ENCODE results near the gene DHX16.
"Not testable (repeated sequence)": the region's sequence is repeated elsewhere in the genome, so short reads cannot be mapped to it uniquely, and the experiment has no call there.

DHX16 gene

DNA sequence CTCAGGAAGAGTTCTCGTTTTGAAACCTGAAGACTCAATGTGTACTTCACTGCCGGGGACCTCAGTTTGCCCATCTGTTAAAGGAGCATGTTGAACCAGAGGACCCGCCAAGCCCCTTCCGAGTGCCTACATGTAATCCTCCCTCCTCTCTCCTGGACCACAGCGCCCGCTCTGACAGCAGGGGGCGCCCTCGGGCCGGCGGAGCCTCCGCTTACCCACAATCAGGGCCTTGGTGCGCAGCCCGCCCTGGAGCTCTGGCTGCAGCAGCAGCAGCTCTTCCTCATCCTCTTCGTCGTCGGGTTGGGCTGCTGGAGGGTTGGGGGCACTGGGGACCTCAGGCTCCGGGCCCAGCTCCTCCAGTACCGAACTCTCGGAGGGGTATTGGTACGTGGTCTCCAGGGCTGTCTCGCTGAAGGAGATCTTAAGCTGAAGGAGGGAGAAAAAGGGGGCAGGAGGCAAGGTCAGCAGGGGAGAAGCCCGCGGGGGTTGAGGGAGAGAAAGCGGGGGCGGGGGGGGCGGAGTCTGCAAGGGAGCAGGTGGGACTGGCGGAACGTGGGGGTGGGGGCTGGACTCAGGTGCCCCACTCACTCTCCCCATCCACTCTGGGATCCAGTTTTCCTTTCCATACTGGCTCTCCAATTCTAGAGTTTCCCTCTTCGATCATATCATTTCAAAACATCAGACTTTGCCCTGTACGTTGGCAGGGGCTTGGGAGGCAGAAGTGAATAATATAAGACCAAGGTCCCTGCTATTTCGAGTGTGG, 6.3 kb upstream of the DHX16 start:
- DNase-seq = no peak

DNA sequence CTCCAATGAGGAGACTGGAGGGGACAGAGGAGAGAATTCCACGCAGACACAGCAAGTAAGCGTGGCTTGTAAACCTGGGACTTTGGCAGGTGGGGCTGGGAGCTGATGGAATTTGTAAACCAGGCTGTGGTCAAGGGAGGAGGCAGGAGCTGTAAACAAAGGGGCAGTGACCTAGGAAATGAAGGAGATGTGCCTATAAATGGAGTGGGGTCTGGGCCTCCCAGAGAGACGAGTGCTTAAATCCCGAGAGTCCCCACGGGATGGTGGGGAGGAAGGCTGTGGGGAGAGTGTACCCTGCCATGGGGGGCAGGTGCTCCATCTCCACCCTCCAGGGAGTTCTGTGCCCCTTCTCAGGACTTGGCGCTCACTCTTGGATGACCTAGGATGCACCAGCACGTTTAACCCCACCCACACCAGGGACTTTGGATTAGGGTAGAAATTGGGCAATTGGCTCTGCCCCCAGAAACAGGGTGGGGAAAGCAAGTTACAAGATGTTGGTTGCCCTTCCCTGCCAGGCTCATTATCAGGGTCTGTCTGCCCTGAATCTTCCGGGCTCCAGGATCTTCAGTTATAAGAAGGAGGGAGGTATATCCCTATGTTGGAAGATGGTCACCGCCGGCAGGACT, 4.0 kb upstream of the DHX16 start:
- no peak for DNase-seq

DNA sequence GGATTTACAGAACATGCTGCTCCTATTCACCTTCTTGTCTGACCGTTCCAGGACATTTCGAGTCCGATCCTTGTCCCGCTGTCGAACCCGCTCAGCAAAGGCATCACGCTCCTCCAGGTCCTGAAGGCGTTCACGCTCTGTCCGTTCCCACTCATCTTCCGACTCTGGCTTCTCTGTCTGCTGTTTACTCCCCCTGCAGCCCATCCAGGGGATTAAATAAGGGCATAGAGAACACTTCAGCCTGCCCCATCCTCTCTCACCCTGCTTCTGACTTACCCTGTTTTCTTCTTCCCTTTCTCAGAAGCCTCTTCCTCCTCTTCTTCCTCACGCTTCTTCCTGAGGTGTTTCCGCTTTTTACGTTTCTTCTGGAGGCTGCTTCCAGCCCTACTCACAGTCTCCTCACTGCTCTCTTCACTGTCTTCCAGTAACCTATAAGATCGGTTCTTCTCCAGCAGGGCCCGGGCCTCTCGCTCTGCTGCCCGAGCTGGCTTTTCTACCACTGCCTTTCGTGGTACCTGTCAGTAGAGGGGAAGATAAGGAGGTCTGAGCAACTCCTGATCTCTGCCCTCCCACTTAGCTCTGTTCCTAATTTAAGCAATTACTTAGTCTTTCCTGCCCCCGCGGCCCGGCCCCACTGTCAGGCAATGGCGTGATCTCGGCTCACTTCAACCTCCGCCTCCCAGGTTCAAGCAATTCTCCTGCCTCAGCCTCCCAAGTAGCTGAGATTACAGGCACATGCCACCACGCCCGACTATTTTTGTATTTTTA, 1.9 kb downstream of the DHX16 start:
- no peak for DNase-seq

DNA sequence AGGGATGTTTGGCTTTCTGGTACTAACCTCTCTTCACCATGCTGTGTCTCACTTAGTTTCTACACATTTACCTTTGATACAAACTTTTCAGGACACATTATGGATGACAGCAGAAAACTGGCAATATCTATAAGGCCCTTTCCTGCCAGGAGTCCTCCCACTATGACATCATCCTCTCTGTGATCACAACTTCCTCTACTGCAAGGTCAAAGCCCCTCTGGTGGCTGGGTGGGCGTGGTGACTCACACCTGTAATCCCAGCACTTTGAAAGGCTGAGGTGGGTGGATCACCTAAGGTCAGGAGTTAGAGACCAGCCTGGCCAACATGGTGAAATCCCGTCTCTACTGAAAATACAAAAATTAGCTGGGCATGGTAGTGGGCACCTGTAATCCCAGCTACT, 6.5 kb downstream of the DHX16 start:
- not testable (repeated sequence) for DNase-seq

DNA sequence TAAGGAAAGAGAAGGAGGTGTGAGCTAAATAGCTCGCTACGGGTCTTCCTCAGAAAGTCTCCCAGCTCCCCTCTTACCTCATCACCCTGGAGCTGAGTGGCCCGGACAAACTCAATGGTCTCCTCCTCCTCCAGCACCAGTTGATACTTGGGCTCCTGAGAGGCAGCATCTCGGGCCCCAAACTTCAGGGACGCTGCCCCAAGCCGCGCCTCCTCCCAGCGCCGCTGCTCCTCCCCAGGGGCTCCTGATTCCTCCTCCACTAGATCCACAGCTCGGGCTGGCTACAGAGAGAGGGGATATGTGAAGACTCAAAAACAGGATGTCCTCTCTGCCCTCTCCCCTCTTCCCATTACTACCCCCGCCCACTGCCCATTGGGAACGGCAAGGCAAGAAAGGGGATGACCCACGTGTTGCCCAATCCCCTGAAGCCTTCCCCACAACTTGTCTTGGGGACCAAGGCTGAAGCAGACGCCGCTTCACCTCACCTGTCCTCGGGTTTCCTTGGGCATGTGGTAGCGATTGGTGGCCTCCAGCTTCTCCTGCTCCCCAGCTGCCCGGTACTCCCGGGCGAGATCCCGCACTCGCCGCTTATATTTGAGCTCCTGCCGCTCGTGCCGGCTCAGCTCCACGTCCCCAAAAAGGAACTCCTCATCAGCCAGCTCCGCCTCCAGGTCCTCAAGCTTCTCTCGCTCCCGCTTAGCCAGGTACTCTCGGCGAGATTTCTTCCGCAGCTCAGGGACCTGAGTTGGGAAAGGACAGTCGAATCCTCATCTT, 7.6 kb downstream of the DHX16 start:
- DNase-seq = no peak

DNA sequence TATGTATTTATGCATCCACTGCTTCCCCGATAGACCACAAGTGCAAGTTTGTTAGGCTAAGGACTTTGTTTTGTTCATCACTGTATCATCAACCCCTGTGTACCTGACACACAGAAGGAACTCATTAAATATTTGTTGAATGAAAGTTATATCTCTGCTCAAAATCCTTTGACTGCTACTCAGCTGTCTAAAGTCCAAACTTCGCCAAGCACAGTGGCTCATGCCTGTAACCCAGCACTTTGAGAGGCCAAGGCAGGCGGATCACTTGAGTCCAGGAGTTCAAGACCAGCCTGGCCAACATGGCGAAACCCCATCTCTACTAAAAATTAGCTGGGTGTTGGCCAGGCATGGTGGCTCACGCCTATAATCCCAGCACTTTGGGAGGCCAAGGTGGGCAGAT, 14.9 kb downstream of the DHX16 start:
- DNase-seq = not testable (repeated sequence)

DNA sequence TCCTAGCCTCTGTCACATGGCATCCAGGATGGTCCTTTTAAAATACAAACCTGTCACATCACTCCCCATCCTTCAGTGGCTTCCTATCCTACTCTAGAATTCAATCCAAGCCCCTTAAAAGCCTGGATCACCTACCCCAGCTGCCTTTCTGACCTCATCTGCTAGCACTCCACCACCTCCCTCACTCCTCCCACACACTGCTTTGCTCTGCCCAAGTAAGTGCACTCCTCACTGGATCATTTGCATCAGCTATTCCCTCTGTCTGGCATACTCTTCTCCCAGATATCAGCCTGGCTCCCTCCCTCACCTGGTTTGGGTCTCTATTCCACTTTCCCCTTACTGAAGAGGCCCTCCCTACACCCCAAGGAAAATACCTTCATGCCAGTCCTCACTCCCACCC, 15.4 kb downstream of the DHX16 start:
- DNase-seq = no peak

DNA sequence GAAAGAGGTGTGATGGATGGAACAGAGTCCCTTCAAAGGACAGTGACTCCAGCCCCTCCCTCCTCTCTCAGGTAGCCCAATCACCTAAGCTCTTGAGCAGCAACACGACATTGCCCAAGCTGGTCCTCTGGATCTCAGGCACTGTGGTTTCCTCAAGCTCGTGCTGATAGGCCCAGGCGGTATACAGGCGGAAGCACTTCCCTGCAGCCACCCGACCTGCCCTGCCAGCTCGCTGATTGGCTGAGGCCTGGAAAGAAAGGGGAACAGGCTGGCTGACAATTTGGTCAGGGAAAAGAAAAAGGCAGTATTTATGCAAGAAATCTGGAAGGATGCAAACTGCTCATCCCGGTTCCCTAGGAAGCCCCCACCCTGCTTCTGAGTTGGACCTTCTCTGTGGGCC, 16.3 kb downstream of the DHX16 start:
- DNase-seq = no peak

DNA sequence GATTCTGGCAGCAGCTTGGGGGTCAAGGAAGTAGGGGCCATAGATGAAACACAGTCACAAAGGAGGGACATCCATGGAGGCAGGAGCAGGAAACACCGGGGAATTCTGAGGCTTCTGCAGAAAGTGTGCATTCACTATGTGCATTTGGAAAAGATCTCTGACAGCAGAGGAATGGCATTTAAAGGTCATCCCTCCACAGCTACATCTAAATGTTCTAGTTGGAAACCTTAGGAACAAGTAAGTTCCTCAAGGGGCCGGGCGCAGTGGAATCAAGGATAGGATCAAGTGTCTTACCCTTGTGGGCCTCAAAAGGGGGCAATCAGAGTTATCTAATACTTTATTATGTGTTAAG, 17.1 kb downstream of the DHX16 start:
- no peak for DNase-seq

DNA sequence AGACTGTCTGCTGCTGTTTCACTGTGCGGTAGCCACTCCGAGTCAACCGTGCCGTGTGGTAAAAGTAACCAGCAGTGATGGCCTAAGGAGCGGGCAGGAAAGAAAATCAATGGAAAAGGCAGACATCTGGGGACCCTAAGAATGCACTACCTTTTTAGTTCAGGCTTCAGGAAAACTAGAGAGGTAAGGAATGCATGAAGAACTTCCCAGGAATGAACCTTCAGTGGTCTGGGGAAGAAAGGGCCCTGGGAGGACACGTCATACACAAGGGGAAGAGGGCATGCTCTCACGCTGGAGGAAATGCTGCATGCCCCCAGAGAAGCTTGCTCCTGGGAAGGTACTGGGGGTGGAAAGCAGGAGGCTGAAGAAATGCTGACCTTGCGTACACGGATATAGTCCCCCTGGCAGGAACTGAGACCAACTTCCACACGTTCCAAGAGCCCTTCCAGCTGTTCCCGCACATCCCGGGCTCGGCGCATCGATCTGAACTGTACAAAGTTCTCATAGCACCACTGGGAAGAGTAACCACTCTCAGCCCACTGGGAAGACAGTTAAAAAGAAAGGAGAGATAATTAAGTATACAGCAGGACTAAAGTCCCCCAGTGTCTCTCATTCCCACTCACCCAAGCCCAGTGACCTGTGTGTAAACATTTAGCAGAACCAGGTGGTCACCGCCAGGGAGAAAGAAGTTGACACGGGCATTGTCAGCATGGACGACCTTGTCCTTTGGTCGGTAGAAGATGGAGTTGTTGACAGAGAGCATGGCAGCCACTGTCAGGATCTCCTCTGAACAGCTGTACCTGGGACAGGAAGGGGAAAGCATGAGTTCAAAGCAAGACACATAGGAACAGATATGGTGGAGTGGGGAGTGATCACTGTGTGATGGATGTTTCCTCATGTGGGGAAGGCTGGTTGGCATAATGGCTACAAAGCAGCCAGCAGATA, 17.7 kb downstream of the DHX16 start:
- no peak for DNase-seq

DNA sequence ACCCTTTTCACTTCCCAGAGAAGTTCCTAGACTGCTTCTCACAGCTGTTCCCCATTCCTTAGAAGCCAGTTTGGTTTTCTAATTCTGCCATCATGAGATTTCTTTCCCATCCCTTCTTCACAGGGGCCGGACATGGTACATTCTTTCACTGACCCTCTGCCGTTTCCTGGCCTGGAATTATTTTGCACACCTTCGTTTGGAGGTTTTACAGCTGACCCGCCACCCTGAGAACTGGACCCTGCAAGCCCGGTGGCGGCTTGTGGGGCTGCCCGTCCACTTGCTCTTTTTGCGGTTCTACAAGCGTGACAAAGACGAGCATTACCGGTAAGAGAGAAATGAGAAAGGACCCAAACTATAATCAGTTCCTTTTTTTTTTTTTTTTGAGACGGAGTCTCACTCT, 21.7 kb downstream of the DHX16 start:
- DNase-seq = no peak

DNA sequence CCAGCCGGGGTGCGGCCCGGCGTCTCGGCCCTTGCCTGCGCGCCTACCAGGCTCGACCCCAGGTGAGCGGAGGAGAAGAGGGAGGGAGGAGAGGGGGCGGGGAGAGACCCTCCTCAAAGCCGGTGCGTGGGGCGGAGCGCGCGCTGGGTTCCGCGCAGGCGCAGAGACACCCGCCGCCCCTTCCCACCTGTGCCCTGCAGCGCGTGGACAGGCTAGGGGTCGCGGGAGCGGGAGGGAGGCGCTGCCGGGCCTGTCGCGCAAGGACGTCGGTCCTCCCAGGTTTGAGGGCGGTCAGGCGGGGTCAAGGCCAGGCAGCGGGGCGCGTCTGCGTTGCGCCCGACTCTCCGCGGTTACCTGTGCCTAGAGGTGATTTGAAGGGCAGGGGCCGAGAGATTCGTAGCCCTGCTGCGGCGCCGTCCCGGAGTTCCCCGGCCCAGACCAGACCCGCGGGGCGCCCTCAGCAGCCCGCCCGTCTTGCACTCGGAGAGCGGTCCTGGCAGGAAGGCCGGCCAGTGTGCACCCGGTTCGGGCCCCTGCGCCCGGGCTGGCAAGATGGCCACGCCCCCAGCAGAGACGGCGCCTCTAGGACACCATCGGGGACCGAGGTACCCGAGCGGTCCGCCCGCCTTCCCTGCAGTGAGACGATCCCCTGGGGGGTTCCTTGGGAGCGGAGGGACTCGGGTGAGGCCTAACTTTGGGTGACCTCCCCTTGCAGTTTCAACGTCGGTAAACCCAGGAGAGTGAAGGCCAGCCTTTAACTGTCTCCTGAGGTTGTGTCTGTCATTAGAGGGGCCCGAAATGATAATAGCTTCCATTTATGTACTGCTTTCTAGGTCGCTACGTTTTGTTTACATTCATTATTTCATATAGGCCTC, 25.3 kb downstream of the DHX16 start:
- no peak for DNase-seq

DNA sequence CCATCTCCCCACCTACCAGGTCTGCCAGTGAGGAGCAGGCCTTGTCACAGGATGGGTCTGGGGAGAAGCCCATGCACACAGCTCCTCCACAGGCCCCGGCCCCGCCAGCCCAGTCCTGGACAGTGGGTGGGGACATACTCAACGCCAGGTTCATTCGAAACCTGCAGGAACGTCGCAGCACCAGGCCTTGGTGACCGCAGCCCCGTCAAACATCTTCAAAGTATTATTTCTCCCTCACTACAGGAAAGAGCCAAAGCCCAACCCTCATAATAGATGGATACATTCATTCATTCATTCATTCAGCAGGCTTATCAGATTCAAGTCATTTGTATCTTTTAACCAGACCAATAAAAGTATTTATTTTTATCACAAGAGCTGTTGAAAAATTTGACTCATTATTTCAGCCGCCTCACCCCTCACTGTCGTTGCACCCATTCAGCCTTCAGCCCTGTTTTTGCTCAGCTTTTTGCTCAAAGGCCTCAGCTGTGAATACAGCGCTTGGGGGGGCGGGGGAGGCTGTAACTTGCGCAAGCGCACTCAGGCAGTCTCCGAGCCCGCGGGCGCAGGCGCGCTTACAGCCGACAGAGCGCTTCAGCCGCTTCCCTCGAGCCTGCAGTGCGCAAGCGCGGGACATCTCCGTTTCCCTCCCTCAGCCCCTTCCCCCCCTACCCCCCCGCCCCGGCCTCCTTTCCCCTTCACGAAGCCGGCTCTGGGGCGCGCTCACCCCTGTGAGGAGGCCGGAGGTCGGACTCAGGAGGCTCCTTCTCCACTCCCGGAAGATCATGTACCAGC, 26.2 kb downstream of the DHX16 start, which contains the start of gene C6orf136:
Gene C6orf136, plus strand, starts transcription at position 684 of the 792 bp plus-strand sequence. Its CDS starts 99 bp downstream, at position 783.
- no peak for DNase-seq

DNA sequence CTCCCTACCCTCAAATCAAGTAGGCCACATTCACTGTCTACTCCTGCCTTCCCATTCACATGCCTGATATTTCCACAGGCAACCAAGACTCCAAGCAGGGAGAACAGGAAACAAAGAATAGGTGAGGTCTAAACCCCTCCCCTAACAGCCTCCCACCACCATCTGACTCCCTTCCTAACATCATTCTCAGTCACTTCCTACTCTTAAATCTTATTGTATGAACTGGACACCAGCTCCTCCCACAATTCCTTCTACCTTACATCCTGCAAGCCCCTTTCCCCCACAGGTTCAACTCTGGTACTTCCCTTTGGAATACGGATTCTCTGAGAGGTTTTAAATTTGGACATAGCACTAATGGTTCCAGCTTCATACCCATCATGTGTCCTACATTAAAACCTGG, 26.8 kb downstream of the DHX16 start:
- DNase-seq = no peak

DNA sequence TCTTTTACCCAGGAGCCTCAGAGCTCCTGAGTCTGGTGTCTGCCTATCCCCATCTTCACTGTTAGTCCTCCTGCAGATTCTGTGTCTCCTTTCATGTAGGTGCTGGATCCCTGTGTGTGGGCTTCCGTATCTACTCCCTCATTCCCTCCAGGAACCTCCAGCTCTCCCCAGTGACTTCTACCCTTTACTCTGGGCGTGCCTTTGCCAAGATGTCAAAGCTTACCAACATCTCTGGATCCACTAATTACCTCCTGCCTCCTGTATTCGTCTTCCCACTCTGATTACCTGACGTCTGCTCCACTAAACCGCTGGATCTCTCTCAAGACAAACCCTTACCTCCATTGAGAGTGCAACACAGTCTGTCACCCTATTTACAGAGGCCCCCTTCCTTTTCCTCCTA, 28.0 kb downstream of the DHX16 start:
- DNase-seq = no peak

DNA sequence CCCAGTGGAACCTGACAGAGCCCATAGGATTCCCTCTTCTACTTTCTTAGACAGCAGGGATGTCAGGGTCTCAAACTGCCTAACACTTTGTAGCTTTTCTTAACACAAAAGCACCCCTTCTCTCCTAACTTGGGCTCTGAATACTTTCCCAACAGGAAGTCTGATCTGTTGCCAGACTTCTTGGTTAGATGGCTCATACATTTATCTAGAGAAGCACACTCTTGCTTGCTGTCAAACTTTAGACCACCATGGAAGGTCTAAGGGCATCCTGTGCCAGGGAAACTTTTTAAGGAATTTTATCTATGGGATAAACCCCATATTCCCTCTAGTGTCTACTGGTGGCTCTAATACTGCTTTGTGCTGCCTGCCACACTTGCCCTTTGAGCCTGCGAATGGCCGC, 29.1 kb downstream of the DHX16 start:
- no peak for DNase-seq

DNA sequence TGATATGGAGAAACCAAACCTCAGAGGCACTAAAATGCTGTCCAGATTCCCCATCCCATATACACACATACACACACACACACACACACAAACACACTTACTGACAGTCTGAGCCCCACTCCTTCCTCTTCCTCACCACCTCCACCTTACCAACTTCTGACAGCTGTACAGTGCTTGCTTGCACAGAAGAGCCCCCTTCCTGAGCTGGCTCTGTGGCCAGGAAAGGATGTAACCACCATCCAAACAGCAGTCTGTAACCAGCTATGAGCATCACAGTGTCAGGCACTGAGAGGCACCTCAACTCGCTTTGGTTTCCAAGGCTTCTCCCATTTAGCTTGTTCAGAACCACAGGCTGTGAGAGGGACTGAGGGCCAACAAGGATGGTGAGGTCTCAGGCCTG, 31.8 kb downstream of the DHX16 start:
- DNase-seq = no peak

DNA sequence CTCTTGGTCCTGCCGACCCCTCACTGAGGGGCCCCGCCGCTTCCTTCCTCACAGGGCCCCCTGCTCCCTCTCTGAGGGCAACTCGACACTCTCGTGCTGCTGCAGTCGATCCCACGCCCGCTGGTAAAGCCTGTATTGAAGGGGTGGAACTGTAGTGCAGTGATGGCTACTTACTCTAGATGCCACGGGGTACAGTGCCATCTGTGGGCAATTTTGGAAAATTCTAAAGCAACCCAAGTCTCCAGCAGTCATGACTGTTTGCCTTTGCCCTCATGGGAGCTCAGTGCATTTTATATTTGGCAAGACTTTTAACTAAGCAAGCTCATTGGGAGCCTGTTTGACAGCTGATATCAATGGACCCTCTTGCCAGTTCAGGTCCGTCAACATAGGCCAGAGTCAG, 32.3 kb downstream of the DHX16 start:
- DNase-seq = no peak

DNA sequence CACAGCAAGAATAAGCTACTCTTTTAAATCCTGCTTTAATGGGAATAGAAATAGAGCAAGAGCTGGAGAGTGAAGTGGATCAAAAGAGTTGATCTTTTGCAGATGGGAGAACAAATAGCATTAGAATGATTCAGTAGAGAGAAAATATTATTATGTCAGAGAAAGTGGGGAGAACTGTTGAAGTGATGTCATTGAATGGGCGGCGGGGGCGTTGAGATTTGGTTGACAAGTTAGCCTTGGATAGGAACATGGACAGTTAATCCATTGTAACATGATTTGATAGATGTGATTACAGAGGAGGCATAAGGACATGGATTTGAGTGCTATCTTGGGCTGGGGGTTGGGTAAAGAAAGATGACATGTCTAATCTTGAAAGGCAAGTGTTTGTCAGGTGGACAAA, 37.0 kb downstream of the DHX16 start:
- DNase-seq = no peak

Measured in cortex of kidney (tissue), 1 donor.